Activated CD8-positive, alpha-beta memory T cell treated with anti-CD3 and anti-CD28 coated beads for 24 hours (primary cell): ENCODE measurements around the gene ANKRD13A.
"Not testable (repeated sequence)": the region's sequence is repeated elsewhere in the genome, so short reads cannot be mapped to it uniquely, and the experiment has no call there.

ENCODE experiments used
- DNase-seq: peaks from one replicate; pipeline ENCODE4 v3.0.0-alpha.2; 2020

ANKRD13A gene

DNA sequence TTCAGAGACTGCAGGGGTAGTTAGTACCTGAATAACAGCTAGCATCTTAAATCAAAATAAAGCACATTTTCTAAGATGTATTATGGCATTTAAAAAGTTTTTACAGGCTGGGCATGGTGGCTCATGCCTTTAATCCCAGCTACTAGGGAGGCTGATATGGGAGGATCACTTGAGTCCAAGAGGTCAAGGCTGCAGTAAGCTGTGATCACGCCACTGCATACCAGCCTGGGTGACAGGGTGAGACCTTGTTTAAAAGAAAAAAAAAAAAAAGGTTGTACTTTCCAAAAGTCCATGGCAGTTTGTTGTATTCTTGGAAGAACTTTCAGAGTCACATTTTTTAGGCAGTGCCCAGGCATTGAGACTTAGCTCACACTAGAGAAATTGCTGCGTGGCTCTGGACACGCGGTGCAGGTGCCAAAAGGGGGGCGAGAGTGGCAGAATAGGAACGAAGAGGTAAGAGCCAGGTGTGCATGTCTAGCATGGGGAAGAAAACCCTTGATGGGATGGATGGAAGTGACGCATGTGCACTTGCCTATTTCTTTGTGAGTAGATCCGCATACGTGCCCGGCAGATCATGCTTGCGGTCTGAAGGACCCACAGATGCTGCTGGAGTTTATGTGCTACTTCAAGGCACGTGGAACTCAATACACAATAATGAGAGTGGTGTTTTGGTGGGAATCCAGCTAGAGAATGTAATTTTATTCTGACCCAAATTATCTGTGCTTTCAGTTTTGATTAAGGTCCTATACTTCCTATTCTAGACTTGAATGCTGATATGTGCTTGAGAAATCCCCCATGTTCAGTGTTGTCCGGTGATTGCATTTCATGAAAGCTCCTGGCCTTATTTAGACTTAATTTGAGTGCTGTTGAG is 11.9 kb downstream of the ANKRD13A start:
- peak; percentile 54 for DNase-seq

DNA sequence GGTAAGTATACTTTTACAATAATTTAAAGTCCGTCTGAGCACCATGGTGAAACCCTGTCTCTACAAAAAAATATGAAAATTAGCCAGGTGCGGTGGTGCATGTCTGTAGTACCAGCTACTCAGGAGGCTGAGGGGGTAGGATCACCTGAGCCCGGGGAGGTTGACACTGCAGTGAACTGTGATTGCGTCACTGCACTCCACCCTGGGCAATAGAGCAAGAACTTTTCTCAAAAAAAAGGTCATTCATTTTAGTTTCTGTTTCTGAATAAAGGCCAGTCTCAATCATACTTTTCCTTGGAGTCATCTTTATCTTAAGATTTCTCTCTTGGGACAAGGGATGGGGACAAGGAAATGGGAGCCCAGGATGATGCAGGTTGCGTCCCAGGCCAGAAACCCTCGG is 12.9 kb downstream of the ANKRD13A start:
- DNase-seq = peak; percentile 40

DNA sequence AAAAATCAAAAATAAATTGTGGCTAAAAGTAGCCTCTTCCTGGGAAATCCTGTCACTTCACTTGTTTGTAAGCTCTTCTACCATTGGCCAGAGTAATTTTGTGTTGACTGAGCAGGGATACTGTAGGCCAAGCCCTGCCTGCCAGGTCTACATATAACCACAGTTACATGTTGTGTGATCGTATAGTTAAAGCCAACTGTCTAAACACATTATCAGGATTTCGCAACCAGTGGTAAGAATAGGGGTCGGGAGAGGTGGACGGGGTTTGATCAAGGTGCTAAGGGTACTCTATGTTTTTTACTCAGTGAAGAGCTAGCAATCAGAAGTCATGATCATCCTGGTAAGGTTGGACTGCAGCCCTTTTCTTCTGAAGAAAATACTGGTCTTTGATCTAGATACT is 13.4 kb downstream of the ANKRD13A start:
- peak; percentile 40 for DNase-seq

DNA sequence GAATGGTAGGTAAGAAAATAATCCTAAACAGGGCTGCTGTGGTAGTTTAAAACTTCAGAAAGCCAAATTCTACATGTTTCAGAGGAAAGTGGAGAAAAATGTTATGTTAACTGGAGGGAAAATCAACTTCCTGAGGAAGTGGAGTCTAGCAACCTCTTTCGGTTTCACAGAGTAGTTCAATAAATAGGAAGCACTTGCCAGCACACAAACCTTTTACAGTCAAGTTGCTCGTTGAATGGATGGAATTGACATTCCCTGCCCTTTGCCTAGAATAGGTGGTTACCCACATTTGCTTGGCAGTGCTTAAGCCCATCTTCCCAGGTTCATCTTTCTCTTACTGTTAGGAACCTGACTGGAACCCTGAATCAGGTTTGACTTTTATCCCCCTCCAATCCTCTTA is 15.9 kb downstream of the ANKRD13A start:
- DNase-seq = peak; percentile 49

DNA sequence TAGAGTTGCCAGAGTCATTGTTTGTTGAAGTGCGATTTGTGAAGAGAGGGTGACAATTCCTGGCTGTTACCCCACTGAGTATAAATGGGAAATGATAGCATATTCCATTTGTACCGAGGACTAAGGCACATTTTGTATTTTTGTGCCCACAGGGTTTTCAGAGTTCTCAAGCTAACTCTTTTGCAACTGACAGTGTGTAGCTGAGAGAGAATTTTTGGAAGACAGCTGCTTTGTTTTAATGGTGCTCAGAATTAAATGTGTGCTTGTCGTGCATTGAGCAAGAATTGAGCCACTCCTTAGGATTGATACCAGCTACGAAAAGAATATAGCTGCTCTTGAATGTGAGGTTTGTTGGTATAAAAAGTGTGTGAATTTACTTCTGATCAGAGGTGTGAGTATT is 21.7 kb downstream of the ANKRD13A start:
- no peak for DNase-seq

DNA sequence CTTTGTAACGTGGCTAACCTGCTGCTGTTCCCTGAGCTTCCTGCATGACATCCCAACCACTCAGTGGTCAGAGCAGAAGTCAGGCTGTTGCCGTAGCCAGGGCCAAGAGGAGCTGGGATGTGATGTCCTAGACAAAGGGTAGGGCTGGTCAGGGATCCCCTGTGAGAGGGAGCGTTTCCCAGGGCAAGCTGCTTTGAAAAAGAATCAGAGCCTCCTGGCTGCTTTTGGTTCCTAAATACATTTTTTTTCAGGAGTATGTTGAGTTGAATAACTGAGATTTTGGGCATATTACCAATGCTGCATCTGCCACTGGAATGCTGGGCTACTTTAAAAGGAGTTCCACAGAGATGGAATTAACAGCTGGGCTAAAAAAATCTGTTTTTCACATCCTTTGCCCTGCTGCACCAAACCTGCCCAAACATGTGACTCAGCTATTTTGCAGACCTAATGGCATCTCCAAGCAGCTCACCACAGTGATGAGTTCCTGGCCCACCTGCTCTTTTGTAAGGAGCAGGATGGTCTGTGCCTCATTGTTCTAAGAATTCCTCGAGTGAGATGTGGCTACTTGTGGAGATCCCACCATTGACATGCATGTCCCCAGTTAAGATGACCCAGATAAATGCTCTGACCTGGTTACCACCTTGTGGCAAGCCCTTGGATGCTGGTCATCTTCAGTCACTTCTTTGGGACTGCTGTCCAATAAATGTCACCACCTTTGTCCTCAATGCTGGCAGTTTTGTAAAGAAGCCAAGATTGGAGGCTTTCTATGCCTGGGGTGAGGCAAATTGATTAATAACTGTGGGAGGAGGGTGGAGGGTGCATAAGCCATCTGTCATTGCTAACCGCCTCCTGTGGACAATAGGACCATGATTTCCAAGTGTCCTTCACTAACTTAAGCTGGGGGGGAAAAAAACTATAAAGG is 24.1 kb downstream of the ANKRD13A start:
- no peak for DNase-seq

DNA sequence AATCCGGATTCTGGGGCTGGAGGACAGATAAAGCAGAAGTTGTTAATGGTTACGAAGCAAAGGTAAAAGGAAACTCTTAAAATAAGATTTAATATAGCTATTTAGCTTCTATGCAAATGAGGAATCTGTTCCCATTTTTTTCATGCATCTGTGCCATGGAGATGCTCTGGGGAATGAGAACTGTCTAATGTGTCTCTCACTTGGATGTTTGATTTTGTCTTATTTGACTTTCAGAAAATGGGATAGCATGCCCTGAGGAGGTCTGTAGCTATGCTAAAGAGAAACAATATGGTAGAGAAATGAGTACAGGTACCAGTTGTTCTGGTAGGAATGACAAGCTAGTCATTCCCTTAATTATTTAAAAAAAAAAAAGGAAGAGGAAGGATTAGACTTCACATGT is 24.8 kb downstream of the ANKRD13A start:
- no peak for DNase-seq

DNA sequence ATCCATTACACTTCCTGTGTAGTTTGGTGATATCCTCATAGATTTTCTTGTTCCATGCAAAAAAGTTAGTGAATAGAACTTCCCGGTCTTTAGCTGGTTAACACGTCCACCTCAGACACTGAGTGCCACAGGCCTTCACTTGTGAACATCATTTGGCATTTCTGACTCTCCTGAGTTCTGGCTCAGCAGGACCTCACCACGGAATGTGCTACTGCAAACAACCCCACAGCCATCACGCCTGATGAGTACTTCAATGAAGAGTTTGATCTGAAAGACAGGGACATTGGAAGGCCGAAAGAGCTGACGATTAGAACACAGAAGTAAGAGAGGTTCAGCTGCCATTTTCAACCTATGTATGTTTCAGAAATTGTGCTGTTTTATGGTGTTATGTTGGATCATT is 29.1 kb downstream of the ANKRD13A start:
- DNase-seq = no peak

DNA sequence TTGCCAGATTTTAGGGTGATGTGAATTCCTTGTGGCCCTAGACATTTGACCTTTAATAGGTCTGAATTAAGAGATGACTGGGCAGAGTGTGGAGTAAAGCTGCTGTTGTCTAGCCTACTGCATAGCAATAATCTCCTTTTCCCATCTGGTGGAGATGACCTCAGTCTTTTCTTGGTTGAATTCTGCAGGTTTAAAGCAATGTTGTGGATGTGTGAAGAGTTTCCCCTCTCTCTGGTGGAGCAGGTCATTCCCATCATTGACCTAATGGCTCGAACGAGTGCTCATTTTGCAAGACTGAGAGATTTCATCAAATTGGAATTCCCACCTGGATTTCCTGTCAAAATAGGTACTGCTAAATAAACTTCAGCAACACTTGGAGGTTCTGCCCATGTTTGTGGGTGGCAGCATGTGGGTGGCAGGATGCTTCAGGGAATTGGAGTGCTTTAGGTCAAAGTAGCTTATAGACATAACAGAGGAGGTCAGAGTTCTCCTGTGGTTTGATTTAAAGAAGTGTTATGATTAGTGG is 30.1 kb downstream of the ANKRD13A start:
- no peak for DNase-seq

DNA sequence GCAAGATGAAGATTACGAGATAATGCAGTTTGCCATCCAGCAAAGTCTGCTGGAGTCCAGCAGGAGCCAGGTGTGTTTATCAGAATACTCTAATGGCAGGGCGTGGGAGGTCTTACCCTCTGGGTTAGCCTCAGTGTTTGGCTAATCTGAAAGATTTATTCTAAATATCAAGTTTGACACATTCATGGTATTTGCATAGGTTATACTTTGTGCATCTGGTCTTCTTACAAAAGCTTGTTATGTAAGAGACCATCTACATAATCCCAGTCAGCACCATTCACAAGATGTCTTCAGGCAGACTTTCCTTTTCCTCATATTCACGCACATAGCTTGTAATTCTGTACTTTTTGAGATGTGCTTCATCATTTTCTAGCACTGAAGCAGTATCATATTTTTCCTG is 34.7 kb downstream of the ANKRD13A start:
- no peak for DNase-seq

DNA sequence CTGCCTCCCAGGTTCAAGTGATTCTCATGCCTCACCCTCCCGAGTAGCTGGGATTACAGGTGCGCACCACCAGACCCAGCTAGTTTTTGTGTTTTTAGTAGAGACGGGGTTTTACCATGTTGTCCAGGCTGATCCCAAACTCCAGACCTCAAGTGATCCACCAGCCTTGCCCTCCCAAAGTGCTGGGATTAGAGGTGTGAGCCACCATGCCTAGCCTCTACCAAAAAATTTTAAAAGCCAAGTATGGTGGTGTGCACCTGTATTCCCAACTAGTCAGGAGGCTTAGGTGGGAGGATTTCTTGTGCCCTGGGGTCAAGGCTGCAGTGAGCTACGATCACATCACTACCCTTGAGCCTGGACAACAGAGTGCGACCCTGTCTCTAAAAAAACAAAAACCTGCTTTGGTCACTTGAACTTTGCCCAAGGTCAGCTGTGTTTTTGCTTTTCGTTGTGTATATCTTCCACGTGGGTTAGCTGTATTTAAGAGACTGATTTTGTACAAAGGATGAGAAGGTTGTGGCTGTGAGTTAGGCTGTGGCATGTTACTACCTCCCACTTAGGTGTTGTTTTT is 36.4 kb downstream of the ANKRD13A start:
- no peak for DNase-seq

DNA sequence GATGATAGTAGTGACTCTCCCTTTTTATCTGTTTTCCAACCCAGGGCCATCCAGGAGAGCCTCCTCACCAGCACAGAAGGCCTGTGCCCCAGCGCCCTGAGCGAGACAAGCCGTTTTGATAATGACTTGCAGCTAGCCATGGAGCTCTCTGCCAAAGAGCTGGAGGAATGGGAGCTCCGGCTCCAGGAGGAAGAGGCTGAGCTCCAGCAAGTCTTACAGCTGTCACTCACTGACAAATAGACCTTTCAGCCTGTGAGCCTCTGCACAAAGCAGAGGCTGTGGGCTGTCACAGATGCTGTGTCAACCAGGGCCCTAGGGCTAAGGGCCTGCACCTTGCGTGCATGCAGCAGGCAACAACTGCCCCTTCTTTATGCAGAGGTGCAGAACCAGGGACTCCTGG is 38.1 kb downstream of the ANKRD13A start:
- DNase-seq = no peak

DNA sequence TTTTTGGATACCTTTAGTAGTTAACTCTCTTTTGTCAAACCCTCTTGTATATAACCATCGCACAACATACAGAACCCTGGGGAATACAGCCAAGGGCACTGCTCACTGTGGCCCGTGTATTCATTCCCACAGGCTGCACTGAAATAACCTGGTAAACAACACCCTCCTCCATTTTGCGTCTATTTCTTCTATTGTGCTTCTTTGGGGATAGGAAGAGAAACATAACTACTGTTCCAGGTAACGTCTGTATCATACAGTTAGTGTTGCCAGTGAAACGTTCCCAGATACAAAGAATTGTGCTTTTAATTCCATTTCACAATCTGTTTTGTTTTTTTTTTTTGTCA is 39.5 kb downstream of the ANKRD13A start:
- DNase-seq = no peak

DNA sequence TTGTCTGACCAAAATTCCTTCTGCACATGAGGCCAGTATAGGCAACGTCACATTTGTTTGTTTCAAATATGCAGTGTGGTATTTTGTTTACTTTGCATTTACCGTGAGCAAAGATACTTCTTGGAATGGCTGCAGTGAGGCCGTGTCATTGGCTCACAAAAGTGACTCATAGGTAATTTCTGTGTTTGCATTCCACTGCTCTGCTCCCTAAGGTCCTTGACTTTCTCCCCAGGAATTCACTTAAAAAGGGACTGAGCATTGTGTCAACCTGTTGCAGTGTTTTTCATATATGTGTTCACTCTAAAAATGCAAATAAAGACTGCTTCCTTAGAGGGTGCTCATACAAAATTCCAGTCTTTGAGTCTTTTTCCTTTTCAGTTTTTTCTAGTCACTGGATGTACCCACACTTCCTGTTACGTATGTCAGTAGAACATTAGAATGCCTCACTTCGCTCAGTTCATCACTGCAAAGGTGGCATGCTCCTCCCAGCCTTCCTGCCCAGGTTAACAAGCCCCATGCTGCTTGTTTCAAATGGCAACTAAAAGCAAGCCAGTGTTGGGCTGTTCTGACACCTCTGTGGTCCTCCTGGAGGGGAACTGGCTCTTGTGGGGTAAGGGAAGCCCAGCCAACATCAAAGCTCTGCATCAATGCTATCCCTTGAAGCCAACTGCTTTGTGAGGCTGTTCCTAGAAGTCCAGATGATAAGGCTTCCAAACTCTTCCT is 40.0 kb downstream of the ANKRD13A start:
- no peak for DNase-seq

DNA sequence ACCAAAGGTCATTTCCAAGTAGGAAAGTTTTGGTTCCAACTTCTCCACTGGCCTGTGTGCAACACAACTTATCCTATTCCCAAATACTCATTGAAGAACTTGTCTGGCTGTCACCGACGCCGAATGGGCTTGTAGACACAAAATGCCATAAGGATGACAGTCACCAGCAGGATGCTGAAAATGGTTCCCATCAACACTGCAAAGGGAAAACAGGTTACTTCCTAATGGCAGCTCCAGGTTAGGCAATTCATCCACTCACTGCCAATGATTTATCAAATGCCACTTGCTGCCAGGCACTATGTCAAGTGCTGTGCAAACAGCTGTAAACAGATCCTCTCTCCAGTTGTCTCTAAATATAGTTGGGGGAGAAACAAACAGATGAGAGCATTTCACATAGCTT is 43.0 kb downstream of the ANKRD13A start:
- DNase-seq = no peak

DNA sequence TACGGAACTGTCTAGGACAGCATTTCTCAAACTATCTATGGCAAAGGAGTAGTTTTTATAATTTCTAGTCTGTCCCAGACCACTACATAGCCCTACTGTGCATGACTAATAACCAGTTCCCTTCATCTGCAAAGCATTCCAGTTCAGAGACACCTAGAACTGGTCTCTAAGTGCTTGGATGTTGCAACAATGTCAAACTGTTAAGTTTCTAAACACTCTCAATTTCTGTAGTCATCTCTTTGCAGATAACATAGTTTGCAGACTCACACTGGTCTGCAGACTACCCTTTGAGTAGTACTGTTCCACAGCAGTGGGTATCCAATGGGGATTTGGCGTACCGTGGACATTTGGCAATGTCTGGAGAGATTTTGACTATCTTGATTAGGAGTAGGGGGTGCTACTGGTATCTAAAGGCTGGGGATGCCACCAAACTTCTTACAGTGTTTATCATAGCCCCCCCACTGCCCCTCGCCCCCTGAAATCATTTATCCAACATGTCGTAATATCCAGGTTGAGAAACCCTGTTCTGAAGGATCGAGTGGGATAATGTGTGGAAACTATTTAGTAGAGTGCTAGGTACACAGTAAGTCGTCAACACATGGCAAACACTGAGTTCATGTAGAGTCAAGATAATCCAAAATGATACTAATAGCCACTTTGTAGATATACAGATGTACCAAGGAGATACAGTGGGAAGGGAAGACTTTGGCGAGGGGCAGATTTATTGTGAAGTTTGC is 47.4 kb downstream of the ANKRD13A start:
- DNase-seq = no peak

DNA sequence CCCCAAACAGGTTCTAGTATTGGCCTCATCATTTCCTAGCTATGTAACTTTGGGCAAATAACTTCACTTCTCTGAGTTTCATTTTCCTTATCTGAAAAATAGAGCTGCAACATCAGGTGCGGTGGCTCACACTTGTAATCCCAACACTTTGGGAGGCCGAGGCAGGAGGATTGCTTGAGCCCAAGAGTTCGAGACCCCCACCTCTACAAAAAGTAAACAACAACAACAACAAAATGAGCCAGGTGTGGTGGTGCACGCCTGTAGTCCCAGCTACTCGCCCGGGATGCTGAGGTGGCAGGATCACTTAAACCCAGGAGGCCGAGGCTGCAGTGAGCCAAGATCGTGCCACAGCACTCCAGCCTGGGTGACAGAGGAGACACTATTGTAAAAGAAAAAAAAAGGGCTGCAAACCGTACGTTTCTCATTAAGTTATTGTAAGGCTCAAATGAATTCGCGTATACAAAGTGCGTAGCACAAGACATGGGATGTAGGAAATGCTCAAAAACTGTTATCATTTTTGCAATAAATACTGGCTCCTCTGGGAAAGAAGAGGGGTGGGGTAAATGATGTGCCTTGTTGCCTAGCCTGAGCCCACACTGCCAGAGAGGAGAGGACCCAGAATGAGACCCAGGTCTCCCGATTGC is 48.2 kb downstream of the ANKRD13A start:
- DNase-seq = no peak

DNA sequence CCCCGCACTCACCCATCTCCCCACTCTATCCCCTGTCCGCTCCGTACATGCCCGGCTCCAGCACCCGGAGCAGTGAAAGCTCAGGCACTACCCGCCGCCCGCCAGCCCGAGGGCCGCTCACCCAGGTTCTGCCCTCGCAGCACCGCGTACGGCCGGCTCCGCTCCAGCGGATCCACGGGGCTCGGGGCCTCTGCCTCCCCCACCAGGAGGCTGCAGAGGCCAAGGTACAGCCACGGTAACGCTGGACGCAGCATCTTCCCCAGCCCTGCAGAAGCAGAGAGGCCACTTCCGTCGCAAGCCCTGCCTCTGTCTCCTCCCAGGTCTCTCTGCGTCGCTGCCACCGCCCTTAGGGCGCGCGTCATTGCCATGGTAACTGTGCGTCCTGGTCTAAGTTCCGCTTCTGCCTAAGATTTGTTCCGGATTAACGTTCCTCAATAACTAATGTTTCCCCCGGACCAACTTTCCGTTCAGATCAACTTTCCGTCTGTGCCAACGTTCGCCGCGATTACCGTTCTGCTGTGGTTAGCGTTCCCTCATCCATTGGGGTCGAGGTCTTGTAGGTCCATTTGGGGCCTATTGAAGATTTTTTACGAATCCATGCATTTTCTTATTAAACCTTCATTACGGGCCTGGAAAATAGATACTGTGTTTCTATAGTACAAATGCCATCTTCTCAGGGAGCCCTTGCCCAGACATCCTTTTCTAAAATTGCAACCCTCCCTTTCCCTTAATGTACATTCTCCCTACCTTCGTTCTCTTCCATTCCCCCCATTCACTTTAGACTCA is 49.2 kb downstream of the ANKRD13A start, which contains the start of gene C12orf76:
Gene C12orf76 (minus strand): TSS at position 281 of the 786 bp plus-strand sequence. CDS start 27 bp downstream, at position 254.
- DNase-seq = peak; percentile 91

DNA sequence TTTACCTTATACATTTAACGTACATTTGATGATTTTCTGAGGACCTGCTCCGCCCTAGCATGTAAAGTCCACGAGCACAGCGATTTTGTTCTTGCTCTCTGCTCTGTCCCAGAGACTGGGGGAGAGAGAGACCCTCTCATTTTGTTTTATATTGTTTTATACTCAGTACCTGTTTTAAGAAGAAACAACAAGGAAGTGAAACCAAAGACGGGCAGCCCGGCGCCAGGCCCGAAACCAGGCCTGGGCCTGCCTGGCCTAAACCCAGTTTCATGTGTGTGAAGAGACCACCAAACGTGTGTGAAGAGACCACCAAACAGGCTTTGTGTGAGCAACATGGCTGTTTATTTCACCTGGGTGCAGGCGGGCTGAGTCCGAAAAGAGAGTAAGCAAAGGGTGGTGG is 49.8 kb downstream of the ANKRD13A start:
- not testable (repeated sequence) for DNase-seq

DNA sequence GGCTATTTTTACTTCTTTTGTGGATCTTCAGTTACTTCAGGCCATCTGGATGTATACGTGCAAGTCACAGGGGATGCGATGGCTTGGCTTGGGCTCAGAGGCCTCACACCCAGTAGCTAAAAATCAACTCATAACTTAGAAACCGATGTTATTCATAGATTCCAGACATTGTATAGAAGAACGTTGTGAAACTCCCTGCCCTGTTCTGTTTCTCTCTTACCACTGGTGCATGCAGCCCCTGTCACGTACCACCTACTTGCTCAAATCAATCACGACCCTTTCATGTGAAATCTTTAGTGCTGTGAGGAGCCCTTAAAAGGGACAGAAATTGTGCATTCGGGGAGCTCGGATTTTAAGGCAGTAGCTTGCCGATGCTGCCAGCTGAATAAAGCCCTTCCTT is 50.4 kb downstream of the ANKRD13A start:
- DNase-seq = not testable (repeated sequence)
